ENCODE results near the gene HCN4. TPM values are rescaled to one million over a fixed set of nuclear protein-coding genes. Genes with fewer than 3 reads are reported as not detected.
A peak's percentile ranks its signal among the peaks of the same experiment; 100 is the strongest.

The HCN4 gene
- total and polyA plus RNA-seq, 2 of the 8 experiments (the other 6 are each of a cell fraction or from before 2014, with no cell fraction given): 3.7 to 8.5 TPM

GRCh38 chr15:73383310-73384189, 14.8 kb upstream of the HCN4 start:
- no peaks in the 10 kb centered on the region; a peak in 1 of 7 replicates for H3K27me3 ChIP-seq (replicated peaks in 1 of 4; ENCODE audit: control insufficient read depth in 3 of 4, extremely low read depth in 1 of 4, insufficient read depth in 3 of 4, low read length in 3 of 4)
- H2BK12ac ChIP-seq (ENCODE audit: low read depth, low read length): peak overlapping the region; percentile 39; the same call in 1 of the 2 replicates
- no peaks in the 10 kb centered on the region for H3K79me2 ChIP-seq (ENCODE audit: control insufficient read depth in 1 of 2, insufficient read depth in 2 of 2, low read length in 2 of 2)
- peak overlapping the region; percentile 45 for H4K91ac ChIP-seq (replicated peaks; ENCODE audit: insufficient read length, low read length)
- H3K4me1 ChIP-seq (replicated peaks in 1 of 4; ENCODE audit: control insufficient read depth in 3 of 4, insufficient read depth in 4 of 4, low read length in 3 of 4): peaks cover 6 to 24% (median 15%) of the 10 kb centered on the region in 4 experiments
- H3K9ac ChIP-seq (replicated peaks in 1 of 4; ENCODE audit: extremely low read depth in 1 of 4, low read depth in 3 of 4, low read length in 3 of 4): no peak overlapping the region
- H2BK5ac ChIP-seq (ENCODE audit: low read depth, low read length): no peak overlapping the region
- H3K79me1 ChIP-seq (ENCODE audit: low read depth, low read length): no peaks in the 10 kb centered on the region
- POLR2A ChIA-PET (ENCODE audit: partially characterized antibody): interaction anchor here (1.0 kb wide), 1 partner anchor 9 kb away, joined by 3 read pairs; no protein-coding TSS in a partner anchor
- no peak overlapping the region; the same call in 1 of the 2 replicates for H2BK20ac ChIP-seq (ENCODE audit: low read length)
- FAIRE-seq: no peak
- H3K36me3 ChIP-seq (ENCODE audit: control insufficient read depth in 2 of 4, insufficient read depth in 4 of 4, low read length in 3 of 4): no peaks in the 10 kb centered on the region
- H3K56ac ChIP-seq (replicated peaks; ENCODE audit: insufficient read length, low read depth, low read length): no peak overlapping the region
- DNase-seq (ENCODE audit: low read depth in 1 of 2, low spot score in 2 of 2): no peak
- 92% methylated on average over 9 of the region's 9 CpGs; no CpG with 5 or more reads in 1 of the 2 experiments for WGBS, 2 experiments (ENCODE audit: extremely low coverage in 1 of 2, insufficient coverage in 1 of 2, insufficient read length in 1 of 2, insufficient replicate concordance in 2 of 2, low coverage in 1 of 2, low lambda C conversion rate in 2 of 2, missing lambda C conversion rate in 1 of 2)
- no peak overlapping the region for H2BK120ac ChIP-seq (replicated peaks; ENCODE audit: low read depth, low read length)
- no peak overlapping the region for H3K14ac ChIP-seq (ENCODE audit: insufficient read length)
- H3K27ac ChIP-seq (ENCODE audit: low read depth, low read length): no peak overlapping the region
- H3K4me3 ChIP-seq (ENCODE audit: extremely low read depth in 1 of 4, insufficient read depth in 2 of 4, low read depth in 3 of 4, low read length in 4 of 4): no peak overlapping the region
- CTCF ChIA-PET (ENCODE audit: partially characterized antibody): no interaction called here
- peaks cover 3 to 11% of the 10 kb centered on the region in 2 experiments; a peak in 1 of 4 replicates for H3K9me3 ChIP-seq (ENCODE audit: insufficient read depth in 2 of 2, low read depth in 1 of 2, low read length in 1 of 2)
- H3K18ac ChIP-seq (ENCODE audit: extremely low read depth, low read length): no peak overlapping the region
- H2AK5ac ChIP-seq (ENCODE audit: low read depth, low read length): no peak overlapping the region
- 0 out of 2 replicates have a peak overlapping the region, but pooled peaks have one; percentile 31 for H2BK15ac ChIP-seq (ENCODE audit: low read length)
- no peak overlapping the region for H4K8ac ChIP-seq (ENCODE audit: extremely low read depth, insufficient read depth, low read length)
- H2AFZ ChIP-seq (ENCODE audit: low read length): no peak overlapping the region
- H3K23me2 ChIP-seq (ENCODE audit: low read depth, low read length): no peaks in the 10 kb centered on the region
- no peak overlapping the region for H3K4ac ChIP-seq (replicated peaks; ENCODE audit: insufficient read length, low read depth, low read length)
- H3K23ac ChIP-seq (ENCODE audit: insufficient read length): no peak overlapping the region
- no peak overlapping the region for H4K5ac ChIP-seq (ENCODE audit: insufficient read length, low read depth, low read length)
- no peak overlapping the region for H3K4me2 ChIP-seq (ENCODE audit: insufficient read depth in 1 of 2, low read depth in 2 of 2, low read length in 2 of 2)
- no peaks in the 10 kb centered on the region for H4K20me1 ChIP-seq (replicated peaks in 1 of 2; ENCODE audit: control insufficient read depth in 1 of 2, insufficient read depth in 2 of 2, low read length in 2 of 2)
- TF ChIP-seq ZNF274 (IDR thresholded peaks at IDR 0.05; ENCODE audit: borderline replicate concordance, extremely low read depth, low read length): no peak
- TF ChIP-seq ATF3 (IDR thresholded peaks at IDR 0.05; ENCODE audit: insufficient read depth, low read depth, low read length): no peak
- TF ChIP-seq POLR2A (IDR thresholded peaks at IDR 0.05; ENCODE audit: control extremely low read depth in 1 of 2, low read depth in 2 of 2, low read length in 2 of 2): no peak
- no peak for TF ChIP-seq FOSL1 (IDR thresholded peaks at IDR 0.05; ENCODE audit: insufficient read depth, low read depth, low read length)
- no peak for TF ChIP-seq JUN (IDR thresholded peaks at IDR 0.05; ENCODE audit: low read depth, low read length)
- TF ChIP-seq YY1 (IDR thresholded peaks at IDR 0.05; ENCODE audit: low read depth, low read length): no peak
- TF ChIP-seq NRF1 (IDR thresholded peaks at IDR 0.05; ENCODE audit: low read depth, low read length): no peak
- TF ChIP-seq E2F6 (IDR thresholded peaks at IDR 0.05): no peak
- TF ChIP-seq GTF2F1 (IDR thresholded peaks at IDR 0.05; ENCODE audit: borderline replicate concordance, low read depth, low read length): no peak
- TF ChIP-seq RNF2 (IDR thresholded peaks at IDR 0.05; ENCODE audit: borderline replicate concordance, low read depth, low read length, missing control alignments, poor library complexity, severe bottlenecking): no peak
- TF ChIP-seq CHD2 (IDR thresholded peaks at IDR 0.05; ENCODE audit: low read length): no peak
